Measurements from ENCODE around the gene RNU6-1. TPM values are rescaled to one million over a fixed set of nuclear protein-coding genes. Genes with fewer than 3 reads are reported as not detected.
A peak's percentile ranks its signal among the peaks of the same experiment; 100 is the strongest.

The RNU6-1 gene
- total RNA-seq, result not detected

DNA sequence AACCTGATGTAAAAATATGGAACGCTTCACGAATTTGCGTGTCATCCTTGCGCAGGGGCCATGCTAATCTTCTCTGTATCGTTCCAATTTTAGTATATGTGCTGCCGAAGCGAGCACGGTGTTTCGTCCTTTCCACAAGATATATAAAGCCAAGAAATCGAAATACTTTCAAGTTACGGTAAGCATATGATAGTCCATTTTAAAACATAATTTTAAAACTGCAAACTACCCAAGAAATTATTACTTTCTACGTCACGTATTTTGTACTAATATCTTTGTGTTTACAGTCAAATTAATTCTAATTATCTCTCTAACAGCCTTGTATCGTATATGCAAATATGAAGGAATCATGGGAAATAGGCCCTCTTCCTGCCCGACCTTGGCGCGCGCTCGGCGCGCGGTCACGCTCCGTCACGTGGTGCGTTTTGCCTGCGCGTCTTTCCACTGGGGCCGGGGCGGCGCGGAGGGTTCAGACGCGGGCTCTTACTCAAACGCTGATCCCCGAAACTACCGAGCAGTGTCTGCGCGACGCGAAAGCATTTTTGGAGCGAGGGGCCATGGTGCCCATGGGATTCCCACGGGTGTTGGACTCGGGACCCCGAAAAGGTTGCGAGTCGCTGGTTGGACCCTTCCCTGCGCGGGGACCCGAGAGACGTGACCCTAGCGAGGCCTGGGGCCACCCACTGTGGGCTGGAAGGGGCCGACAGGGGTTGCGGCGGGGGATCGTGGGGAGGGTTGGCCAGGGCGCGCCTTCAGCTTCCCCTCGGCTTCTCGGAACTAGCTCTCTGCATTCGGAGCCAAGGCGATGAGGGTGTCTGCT lies at the start of gene RNU6-1:
RNU6-1 (minus strand) TSS at position 117 of the 820 bp plus-strand sequence.
- peaks cover 4% of the 10 kb centered on the region for H3K36me3 Mint-ChIP-seq
- intact Hi-C loops (cut with micrococcal nuclease), result loop anchor here (1.0 to 10.0 kb wide), 6 partner anchors 215 to 775 kb away; partner anchors contain the start of genes C15orf61, MAP2K5, PIAS1 and SMAD3
- H3K9me3 Mint-ChIP-seq, result no peaks in the 10 kb centered on the region
- H3K27me3 Mint-ChIP-seq, result peaks cover 18% of the 10 kb centered on the region
- peaks cover 37% of the 10 kb centered on the region for H3K4me1 Mint-ChIP-seq (ENCODE audit: low read depth)
- CTCF ChIA-PET, result interaction anchor here (0.6 to 1.6 kb wide), 5 partner anchors 13 to 383 kb away, joined by 3 to 8 read pairs (median 4); partner anchors contain the start of gene MAP2K5
- peak within 1 kb of the TSS; percentile 95 for H3K27ac Mint-ChIP-seq
- POLR2A ChIA-PET, result interaction anchor here (1.6 kb wide), 1 partner anchor 318 kb away, joined by 5 read pairs; no protein-coding TSS in a partner anchor
- peak; percentile 96 for DNase-seq
- H3K4me3 Mint-ChIP-seq, result peak within 1 kb of the TSS; percentile 88

DNA sequence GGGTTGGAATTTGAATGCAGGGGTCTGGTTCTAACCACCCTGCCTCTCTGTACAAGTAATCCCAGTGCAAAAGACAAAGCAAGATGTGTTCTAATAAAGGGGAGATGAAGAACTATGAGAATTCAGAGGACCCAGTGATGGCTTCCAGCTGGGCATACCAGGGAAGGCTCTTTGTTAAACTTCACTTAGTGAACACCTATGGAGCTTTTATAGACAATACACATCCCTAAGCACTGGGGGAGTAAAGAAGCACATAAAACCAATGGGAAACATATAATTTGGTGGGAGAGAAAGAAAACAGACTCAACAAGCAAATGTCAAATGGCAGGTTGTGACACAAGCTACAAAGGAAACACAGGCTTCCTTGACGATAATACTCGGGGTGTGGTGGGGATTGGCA lies 47.9 kb upstream of the RNU6-1 start:
- Mint-ChIP-seq H3K36me3 (no peaks in the 10 kb centered on the region), H3K27ac (no peak overlapping the region), H3K4me3 (no peak overlapping the region), H3K9me3 (peaks cover 4% of the 10 kb centered on the region), H3K4me1 (ENCODE audit: low read depth) (peaks cover 5% of the 10 kb centered on the region), H3K27me3 (peaks cover 11% of the 10 kb centered on the region)
- intact Hi-C loops (cut with micrococcal nuclease), result no loop called here
- no peak for DNase-seq
- ChIA-PET POLR2A (no interaction called here), CTCF (no interaction called here)

DNA sequence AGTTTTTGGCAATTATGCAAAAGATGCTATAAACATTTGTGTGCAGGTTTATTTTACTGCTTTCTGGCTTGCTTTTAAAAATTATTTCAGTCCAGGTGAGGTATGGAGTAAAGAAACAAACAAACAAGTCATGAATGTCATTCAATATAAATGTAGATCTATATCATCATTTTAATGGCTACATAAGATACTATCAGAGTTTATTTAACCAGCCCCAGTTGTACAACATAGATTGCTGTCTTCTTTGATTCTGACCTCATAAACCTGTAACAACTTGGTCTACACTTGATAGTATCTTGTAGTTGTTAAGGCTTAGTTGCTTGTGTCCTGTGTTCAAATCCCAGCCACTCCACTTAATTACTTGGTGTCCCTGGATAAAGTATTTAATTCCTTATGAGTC lies 46.0 kb upstream of the RNU6-1 start:
- Mint-ChIP-seq H3K27ac (no peak overlapping the region), H3K4me1 (ENCODE audit: low read depth) (peaks cover 12% of the 10 kb centered on the region), H3K9me3 (peaks cover 4% of the 10 kb centered on the region), H3K27me3 (peaks cover 11% of the 10 kb centered on the region), H3K4me3 (no peak overlapping the region), H3K36me3 (no peaks in the 10 kb centered on the region)
- intact Hi-C loops (cut with micrococcal nuclease), result no loop called here
- CTCF ChIA-PET, result interaction anchor here (1.2 kb wide), 1 partner anchor 23 kb away, joined by 4 read pairs; no protein-coding TSS in a partner anchor
- POLR2A ChIA-PET, result no interaction called here
- no peak for DNase-seq

DNA sequence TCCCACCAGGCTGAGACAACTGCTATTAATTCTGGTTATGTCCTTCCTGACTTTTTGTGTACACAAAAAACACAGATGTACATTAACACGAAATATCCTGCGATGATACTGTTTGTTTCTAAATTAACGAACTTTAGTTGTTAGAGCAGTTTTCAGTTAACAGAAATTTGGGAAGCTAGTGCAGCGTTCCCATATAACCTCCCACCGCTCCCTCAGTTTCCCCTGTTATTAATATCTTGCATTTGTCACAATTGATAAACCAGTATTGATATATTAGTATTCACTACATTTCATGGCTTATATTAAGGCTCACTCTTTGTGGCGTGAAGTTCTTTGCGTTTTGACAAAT lies 45.3 kb upstream of the RNU6-1 start:
- Mint-ChIP-seq H3K4me3 (peak overlapping the region; percentile 61), H3K9me3 (peaks cover under 1% of the 10 kb centered on the region), H3K27ac (no peak overlapping the region), H3K27me3 (peaks cover 10% of the 10 kb centered on the region), H3K4me1 (ENCODE audit: low read depth) (peaks cover 12% of the 10 kb centered on the region), H3K36me3 (no peaks in the 10 kb centered on the region)
- POLR2A ChIA-PET, result no interaction called here
- CTCF ChIA-PET, result no interaction called here
- intact Hi-C loops (cut with micrococcal nuclease), result no loop called here
- DNase-seq, result no peak

DNA sequence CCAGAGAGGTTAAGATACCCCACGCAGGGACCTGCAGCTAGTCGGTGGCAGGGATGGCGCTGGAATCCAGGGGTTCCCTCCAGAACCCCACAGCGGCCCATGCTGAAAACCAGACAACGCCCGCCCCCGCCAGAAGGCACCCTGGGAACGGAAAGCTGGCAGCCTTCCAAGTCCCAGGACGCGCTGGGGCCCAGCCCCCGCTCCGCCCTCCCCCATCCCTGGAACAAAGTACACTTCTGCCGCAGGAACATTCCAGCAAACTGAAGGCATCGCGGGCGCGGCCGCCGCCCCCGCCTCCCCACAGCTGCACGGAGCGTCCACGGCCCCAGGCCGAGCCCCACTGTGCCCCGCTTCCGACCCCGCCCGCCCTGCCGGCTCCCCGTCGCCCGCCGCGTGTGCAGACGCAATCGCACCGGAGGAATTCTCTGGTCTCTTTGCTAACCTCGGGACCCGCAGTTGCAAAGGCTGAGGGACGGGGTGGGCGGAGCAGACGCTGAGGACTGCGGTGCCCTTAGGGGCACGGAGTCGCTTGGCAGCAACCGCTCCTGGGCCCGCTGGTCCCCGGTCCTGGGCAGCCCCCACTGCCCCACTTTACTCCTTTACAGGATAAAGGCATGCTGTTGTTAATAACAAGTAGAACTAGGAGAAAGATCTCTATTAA lies 44.8 kb upstream of the RNU6-1 start:
- Mint-ChIP-seq H3K9me3 (no peaks in the 10 kb centered on the region), H3K4me1 (ENCODE audit: low read depth) (peaks cover 11% of the 10 kb centered on the region), H3K36me3 (no peaks in the 10 kb centered on the region), H3K27me3 (peaks cover 6% of the 10 kb centered on the region), H3K4me3 (peak overlapping the region; percentile 61), H3K27ac (no peak overlapping the region)
- POLR2A ChIA-PET, result no interaction called here
- peak; percentile 65 for DNase-seq
- CTCF ChIA-PET, result interaction anchor here (0.7 kb wide), 1 partner anchor 22 kb away, joined by 3 read pairs; no protein-coding TSS in a partner anchor
- intact Hi-C loops (cut with micrococcal nuclease), result no loop called here

DNA sequence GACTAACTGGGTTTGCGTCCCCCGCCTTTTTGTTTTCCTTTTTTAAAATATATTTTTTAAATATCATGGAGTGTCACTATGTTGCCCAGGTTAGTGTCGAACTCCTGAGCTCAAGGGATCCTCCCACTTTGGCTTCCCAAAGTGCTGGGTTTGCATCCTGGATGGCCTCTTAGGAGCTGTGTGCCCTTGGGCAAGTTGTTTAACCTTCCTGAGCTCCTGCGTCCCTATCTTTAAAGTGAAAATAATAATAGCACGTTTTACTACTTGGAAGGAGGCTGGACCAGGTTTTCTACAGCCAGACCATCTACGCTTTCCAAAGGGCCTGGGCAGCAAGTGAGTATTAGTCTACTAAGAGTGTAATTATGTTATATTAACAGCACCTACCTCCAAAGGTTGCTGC lies 44.2 kb upstream of the RNU6-1 start:
- H3K27ac Mint-ChIP-seq, result no peak overlapping the region
- H3K4me3 Mint-ChIP-seq, result peak overlapping the region; percentile 61
- H3K4me1 Mint-ChIP-seq (ENCODE audit: low read depth), result peaks cover 10% of the 10 kb centered on the region
- intact Hi-C loops (cut with micrococcal nuclease), result no loop called here
- H3K27me3 Mint-ChIP-seq, result peaks cover 9% of the 10 kb centered on the region
- H3K36me3 Mint-ChIP-seq, result no peaks in the 10 kb centered on the region
- CTCF ChIA-PET, result interaction anchor here (1.5 kb wide), 1 partner anchor 20 kb away, joined by 3 read pairs; no protein-coding TSS in a partner anchor
- POLR2A ChIA-PET, result interaction anchor here (0.6 kb wide), 1 partner anchor 310 kb away, joined by 3 read pairs; no protein-coding TSS in a partner anchor
- no peak for DNase-seq
- no peaks in the 10 kb centered on the region for H3K9me3 Mint-ChIP-seq

DNA sequence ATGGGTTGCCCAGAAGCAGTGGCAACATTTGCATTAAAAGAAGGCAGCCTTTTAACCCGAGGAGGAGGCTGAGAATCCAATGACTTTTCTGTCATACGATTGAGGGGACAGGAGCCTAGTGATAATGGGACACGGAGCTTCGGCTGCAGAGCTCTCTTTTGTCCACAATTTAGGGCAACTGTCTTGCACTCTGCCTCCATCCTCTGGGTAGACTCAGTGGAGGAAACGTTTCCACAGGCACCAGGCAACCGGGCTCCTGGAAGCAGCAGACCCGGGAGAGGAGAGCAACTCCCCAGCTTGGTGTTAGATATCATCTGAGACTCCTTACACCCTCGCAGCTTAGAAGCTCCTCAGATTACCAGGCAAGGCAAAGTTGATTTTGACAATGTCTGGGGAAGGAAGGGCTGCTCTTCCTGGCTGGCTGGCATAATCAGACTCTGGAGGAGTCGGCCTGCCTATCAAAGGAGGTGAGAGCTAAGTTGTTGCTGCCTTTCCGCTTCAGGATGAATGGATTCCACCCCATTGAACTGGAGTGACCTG lies 43.5 kb upstream of the RNU6-1 start:
- no peak overlapping the region for H3K27ac Mint-ChIP-seq
- ChIA-PET CTCF (interaction anchor here (1.5 kb wide), 1 partner anchor 19 kb away, joined by 3 read pairs; no protein-coding TSS in a partner anchor), POLR2A (interaction anchor here (0.6 kb wide), 1 partner anchor 311 kb away, joined by 3 read pairs; no protein-coding TSS in a partner anchor)
- no peak overlapping the region for H3K4me3 Mint-ChIP-seq
- H3K9me3 Mint-ChIP-seq, result no peaks in the 10 kb centered on the region
- intact Hi-C loops (cut with micrococcal nuclease), result no loop called here
- no peaks in the 10 kb centered on the region for H3K36me3 Mint-ChIP-seq
- no peak for DNase-seq
- peaks cover 10% of the 10 kb centered on the region for H3K4me1 Mint-ChIP-seq (ENCODE audit: low read depth)
- peaks cover 9% of the 10 kb centered on the region for H3K27me3 Mint-ChIP-seq

DNA sequence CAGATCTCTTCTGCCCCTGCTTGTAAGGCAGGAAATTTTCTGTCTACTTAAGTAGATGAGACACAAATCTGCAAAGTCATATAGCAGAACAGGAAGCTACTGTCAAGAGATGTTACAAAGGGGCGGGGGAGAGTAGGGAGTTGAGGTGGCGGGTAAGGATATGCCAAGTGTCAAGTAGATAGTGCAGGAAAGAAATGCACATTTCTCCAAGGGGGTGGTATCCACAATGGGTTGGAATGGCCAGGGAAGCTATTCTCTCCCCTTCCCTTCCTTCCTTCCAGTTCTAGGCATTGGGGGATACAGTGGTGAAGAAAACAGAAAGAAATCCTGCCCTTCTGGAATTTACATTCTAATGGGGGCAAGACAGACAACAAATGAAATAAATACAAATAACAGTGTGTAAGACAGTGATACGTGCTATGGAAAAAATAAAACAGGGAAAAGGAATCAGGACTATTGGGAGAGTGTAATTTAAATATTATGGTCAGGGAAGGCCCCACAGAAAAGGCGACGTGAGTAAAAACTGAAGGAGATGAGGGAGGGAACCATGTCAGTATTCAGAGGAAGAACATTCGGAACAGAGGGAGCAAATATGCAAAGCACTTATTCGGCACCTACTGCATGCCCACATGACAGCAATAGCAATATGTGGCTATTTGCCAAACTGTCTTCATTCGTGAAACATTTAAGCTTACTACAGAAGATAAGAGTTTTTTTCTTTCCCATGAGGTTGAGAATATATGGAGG lies 42.8 kb upstream of the RNU6-1 start:
- Mint-ChIP-seq H3K9me3 (no peaks in the 10 kb centered on the region), H3K4me1 (ENCODE audit: low read depth) (peaks cover 10% of the 10 kb centered on the region), H3K27me3 (peaks cover 8% of the 10 kb centered on the region), H3K4me3 (no peak overlapping the region), H3K27ac (no peak overlapping the region), H3K36me3 (no peaks in the 10 kb centered on the region)
- POLR2A ChIA-PET, result no interaction called here
- DNase-seq, result peak; percentile 19
- intact Hi-C loops (cut with micrococcal nuclease), result no loop called here
- CTCF ChIA-PET, result interaction anchor here (1.5 kb wide), 1 partner anchor 19 kb away, joined by 3 read pairs; no protein-coding TSS in a partner anchor

DNA sequence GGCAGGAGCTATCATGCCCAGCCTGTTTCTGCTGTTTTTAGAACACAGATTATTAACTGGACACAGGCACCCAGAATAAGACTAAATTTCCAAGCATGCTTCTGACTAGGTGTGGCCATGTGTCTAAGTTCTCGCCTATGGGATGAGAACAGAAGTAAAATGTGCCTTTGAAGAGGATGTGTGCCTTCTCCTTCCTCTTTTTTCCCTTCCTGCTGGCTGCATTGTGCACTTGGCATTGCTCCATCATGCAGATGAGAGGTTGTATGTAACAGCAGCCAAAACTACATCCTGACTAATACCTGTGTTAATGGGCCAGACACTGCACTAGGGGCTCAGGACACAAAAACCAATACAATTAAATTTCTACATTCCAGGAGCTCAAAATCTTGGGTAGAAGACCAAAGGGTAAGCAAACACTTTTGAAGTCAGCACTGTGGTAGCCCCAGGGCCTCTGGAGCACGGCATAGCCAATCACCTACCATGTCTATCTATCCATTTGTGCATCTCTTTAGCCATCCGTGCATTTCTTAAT lies 40.9 kb upstream of the RNU6-1 start:
- intact Hi-C loops (cut with micrococcal nuclease), result no loop called here
- Mint-ChIP-seq H3K4me3 (no peak overlapping the region), H3K27me3 (peaks cover 12% of the 10 kb centered on the region), H3K9me3 (no peaks in the 10 kb centered on the region), H3K27ac (no peak overlapping the region), H3K4me1 (ENCODE audit: low read depth) (peaks cover 10% of the 10 kb centered on the region), H3K36me3 (no peaks in the 10 kb centered on the region)
- CTCF ChIA-PET, result interaction anchor here (1.4 kb wide), 1 partner anchor 18 kb away, joined by 3 read pairs; no protein-coding TSS in a partner anchor
- POLR2A ChIA-PET, result no interaction called here
- no peak for DNase-seq

DNA sequence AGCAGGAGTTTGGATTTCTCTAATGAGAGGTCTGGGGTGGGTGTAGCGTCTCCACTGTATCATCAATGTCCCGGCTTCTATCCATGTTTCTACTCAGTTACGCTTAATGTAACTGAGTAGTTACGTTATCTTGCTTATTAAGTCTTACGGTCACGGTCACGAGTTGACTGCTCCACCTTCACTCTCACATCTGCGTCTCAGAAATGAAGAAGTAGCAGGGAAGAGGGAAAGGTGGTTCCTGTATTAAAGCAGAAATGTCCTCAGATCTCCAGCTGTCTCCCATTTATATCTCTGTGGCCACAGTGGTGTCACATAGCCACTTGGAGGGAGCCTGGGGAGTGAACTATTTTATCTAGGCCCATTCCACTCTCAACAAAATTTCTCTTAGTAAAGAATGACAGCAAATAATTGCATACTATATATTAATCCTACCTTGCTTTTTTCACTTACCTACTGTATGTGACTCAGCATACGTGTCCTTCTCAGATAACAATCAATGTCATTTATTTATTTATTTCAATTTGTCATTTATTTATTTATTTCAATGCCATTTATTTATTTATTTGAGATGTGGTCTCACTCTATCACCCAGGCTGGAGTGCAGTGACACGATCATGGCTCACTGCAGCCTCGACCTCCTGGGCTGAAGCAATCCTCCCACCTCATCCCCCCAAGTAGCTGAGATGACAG lies 39.7 kb upstream of the RNU6-1 start:
- intact Hi-C loops (cut with micrococcal nuclease), result no loop called here
- H3K36me3 Mint-ChIP-seq, result no peaks in the 10 kb centered on the region
- peaks cover 10% of the 10 kb centered on the region for H3K27me3 Mint-ChIP-seq
- ChIA-PET CTCF (interaction anchor here (1.4 kb wide), 1 partner anchor 17 kb away, joined by 3 read pairs; no protein-coding TSS in a partner anchor), POLR2A (interaction anchor here (0.6 kb wide), 1 partner anchor 11 kb away, joined by 3 read pairs; no protein-coding TSS in a partner anchor)
- no peak overlapping the region for H3K4me3 Mint-ChIP-seq
- H3K4me1 Mint-ChIP-seq (ENCODE audit: low read depth), result peaks cover 8% of the 10 kb centered on the region
- no peak for DNase-seq
- H3K27ac Mint-ChIP-seq, result no peak overlapping the region
- no peaks in the 10 kb centered on the region for H3K9me3 Mint-ChIP-seq

DNA sequence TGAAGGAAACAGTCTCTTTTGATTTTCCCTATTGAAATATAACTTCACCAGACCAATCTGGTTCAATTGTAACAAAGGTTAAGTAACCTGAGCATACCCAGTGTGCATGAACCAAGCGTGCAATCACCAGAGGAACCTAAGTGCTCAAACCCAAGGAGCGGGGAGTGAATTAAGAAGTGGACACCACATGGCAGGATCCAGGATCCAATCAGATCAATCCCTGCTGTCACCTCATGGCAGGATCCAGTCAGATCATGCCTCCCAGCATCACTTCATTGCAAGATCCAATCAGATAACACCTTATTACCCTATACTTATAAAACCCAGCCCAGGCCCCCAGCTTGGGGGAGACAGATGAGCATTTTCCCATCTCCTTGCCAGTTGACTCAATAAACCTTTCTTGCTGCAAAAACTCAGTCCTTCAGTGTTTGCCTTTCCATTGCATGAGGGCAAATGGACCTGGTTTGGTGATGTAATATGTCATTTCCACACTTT lies 38.9 kb upstream of the RNU6-1 start:
- Mint-ChIP-seq H3K36me3 (no peaks in the 10 kb centered on the region), H3K4me3 (no peak overlapping the region), H3K27ac (no peak overlapping the region), H3K27me3 (peaks cover 15% of the 10 kb centered on the region), H3K4me1 (ENCODE audit: low read depth) (peaks cover 8% of the 10 kb centered on the region), H3K9me3 (peaks cover 6% of the 10 kb centered on the region)
- CTCF ChIA-PET, result no interaction called here
- intact Hi-C loops (cut with micrococcal nuclease), result no loop called here
- no peak for DNase-seq
- POLR2A ChIA-PET, result interaction anchor here (1.2 kb wide), 1 partner anchor 236 kb away, joined by 4 read pairs; no protein-coding TSS in a partner anchor
